Hair follicular keratinocyte (primary cell): Measurements from ENCODE around the gene WDR45B. TPM values are rescaled to one million over a fixed set of nuclear protein-coding genes. Genes with fewer than 3 reads are reported as not detected.

Source experiments
- total RNA-seq: library from RNA; depleted of rRNA; stranded (reverse); fragments of >200 nt; gene quantifications from 2 replicates; pipeline ENCODE4 v1.2.3, GENCODE V29; 2015

WDR45B gene
- 51.5 and 61.9 TPM in 2 replicates for total RNA-seq

DNA sequence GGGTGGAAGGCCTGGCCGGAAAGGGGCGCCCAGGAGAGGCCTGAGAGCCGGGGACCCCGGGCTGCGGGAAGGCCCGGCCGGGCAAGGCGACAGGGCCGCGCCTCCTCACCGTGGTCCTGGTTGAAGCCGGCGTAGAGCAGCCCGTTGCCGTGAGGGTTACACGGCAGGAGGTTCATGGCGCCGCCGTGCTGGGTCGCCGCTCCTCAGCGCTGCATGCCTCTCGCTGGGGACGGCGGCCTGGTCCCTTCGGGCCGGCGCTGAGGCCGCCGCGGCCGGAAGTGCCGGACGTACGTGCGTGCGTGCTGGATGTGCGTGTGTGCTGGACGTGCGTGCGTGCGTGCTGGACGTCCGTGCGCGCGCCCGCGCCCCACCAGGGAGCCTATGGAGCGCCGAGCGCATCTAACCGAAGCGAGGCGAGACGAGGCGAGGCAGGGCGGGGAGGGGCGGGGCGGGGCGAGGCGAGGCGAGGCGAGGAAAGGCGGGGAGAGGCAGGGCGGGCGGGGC, at the start of gene WDR45B:
WDR45B (minus strand) TSS at position 280 of the 504 bp plus-strand sequence; CDS start at position 176, 104 bp downstream.

Other genes with a start within 250 kb of the WDR45B start
- 6.6 and 9.8 TPM in 2 replicates for gene HEXD, start 230.1 kb downstream of the WDR45B start, total RNA-seq
- gene OGFOD3, start 229.9 kb downstream of the WDR45B start, total RNA-seq: 29.5 and 41.0 TPM in 2 replicates
- gene CYBC1, start 197.7 kb downstream of the WDR45B start, total RNA-seq: 31.2 and 39.1 TPM in 2 replicates
- gene NARF, start 189.7 kb downstream of the WDR45B start, total RNA-seq: 29.5 and 44.0 TPM in 2 replicates
- 45.4 and 48.2 TPM in 2 replicates for gene FOXK2, start 128.7 kb downstream of the WDR45B start, total RNA-seq
- 7.1 and 17.7 TPM in 2 replicates for gene RAB40B, start 50.3 kb upstream of the WDR45B start, total RNA-seq
- 13.6 and 16.7 TPM in 2 replicates for gene FN3KRP, start 68.3 kb upstream of the WDR45B start, total RNA-seq
- 0.34 and 1.0 TPM in 2 replicates for gene FN3K, start 87.2 kb upstream of the WDR45B start, total RNA-seq
- 39.1 and 61.7 TPM in 2 replicates for gene TBCD, start 103.6 kb upstream of the WDR45B start, total RNA-seq
- gene ZNF750, start 191.6 kb upstream of the WDR45B start, total RNA-seq: 0.08 and 0.70 TPM in 2 replicates